ENCODE data around the gene CSNK1G2.

DNA sequence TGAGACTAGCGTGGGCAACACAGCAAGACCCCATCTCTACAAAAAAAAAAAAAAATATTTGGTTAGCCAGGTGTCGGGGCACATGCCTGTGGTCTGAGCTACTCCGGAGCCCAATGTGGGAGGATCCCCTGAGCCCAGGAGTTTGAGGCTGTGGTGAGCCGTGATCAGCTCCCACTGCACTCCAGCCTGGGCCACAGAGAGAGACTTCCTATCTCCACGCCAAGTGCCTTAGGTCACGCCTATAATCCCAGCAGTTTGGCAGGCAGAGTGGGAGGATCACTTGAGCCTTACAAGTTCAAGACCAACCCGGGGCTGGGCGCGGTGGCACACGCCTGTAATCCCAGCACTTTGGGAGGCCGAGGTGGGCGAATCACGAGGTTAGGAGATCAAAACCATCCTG lies 44.5 kb upstream of the CSNK1G2 start:
- TF ChIP-seq, protein P1, sequence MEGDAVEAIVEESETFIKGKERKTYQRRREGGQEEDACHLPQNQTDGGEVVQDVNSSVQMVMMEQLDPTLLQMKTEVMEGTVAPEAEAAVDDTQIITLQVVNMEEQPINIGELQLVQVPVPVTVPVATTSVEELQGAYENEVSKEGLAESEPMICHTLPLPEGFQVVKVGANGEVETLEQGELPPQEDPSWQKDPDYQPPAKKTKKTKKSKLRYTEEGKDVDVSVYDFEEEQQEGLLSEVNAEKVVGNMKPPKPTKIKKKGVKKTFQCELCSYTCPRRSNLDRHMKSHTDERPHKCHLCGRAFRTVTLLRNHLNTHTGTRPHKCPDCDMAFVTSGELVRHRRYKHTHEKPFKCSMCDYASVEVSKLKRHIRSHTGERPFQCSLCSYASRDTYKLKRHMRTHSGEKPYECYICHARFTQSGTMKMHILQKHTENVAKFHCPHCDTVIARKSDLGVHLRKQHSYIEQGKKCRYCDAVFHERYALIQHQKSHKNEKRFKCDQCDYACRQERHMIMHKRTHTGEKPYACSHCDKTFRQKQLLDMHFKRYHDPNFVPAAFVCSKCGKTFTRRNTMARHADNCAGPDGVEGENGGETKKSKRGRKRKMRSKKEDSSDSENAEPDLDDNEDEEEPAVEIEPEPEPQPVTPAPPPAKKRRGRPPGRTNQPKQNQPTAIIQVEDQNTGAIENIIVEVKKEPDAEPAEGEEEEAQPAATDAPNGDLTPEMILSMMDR (IDR thresholded peaks at IDR 0.05), result no peak
- TF ChIP-seq POLR2A (IDR thresholded peaks at IDR 0.05), result no peak
